Measurements from ENCODE around the gene LRRC4B.

- no peak for TF ChIP-seq CTCF (optimal IDR thresholded peaks at IDR 0.05 in 1 of 3, IDR thresholded peaks at IDR 0.05 in 1 of 3, conservative IDR thresholded peaks at IDR 0.05 in 1 of 3; ENCODE audit: extremely low read depth in 1 of 3, insufficient read depth in 2 of 3, low read length in 3 of 3)
- TF ChIP-seq EZH2 (IDR thresholded peaks at IDR 0.05; ENCODE audit: low read length): no peak
Observed at GRCh38 chr19:50607388-50607787, 39.2 kb upstream of the LRRC4B start.
